ENCODE data around the gene OR1A2.
"Not testable (repeated sequence)": the region's sequence is repeated elsewhere in the genome, so short reads cannot be mapped to it uniquely, and the experiment has no call there.

OR1A2 gene, protein sequence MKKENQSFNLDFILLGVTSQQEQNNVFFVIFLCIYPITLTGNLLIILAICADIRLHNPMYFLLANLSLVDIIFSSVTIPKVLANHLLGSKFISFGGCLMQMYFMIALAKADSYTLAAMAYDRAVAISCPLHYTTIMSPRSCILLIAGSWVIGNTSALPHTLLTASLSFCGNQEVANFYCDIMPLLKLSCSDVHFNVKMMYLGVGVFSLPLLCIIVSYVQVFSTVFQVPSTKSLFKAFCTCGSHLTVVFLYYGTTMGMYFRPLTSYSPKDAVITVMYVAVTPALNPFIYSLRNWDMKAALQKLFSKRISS

DNA sequence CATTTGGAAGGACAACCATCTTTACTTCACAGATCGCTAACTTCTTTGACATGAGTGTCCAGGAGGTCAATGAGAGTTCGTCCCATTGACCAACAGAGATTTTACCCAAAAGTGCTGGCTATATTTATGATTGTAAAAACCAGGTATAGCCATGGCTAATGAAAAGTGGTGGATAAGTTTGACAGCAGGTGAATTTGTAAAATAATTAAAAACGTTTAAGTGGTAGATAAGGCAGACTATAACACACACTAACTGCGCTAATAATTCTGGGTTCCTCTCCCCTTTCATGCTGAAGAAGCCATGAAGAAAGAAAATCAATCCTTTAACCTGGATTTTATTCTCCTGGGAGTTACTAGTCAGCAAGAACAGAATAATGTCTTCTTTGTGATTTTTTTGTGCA is at the start of gene OR1A2:
Gene OR1A2 (plus strand): TSS at position 301 of the 400 bp plus-strand sequence. CDS start 0 bp downstream, at position 301.
- DNase-seq = no peak

DNA sequence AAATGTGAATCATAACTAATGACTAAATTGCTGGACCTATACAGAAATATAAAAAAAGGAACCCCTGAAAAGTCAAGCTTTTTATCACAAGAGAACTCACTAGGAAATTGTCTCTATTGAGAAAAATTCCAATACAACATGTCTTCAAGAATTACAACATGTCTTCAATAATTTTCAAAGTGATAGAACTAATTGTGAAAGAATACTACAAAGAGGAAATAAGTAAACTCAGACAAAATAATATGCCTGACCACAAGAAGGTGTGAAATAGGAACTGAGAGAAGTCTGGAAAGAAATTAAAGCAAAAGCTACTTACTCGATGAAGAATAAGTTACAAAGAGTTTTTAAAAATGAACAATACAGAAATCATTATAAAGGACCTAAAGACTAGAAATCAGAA is 40.1 kb upstream of the OR1A2 start:
- DNase-seq = no peak

DNA sequence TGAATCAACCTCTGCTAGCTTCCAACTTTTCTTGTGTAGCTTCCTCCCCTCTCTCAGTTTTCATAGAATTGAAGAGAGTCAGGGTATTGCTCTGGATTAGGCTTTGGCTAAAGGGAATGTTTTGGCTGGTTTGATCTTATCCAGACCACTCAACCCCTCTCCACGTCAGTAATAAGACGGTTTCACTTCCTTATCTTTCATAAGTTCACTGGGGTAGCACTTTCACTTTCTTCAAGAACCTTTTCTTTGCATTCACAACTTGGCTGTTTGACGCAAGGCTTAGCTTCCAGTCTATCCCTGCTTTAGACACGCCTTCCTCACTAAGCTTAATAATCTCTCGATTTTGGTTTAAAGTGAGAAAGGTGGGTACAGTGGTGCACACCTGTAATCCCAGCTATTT is 29.7 kb upstream of the OR1A2 start:
- DNase-seq = no peak

DNA sequence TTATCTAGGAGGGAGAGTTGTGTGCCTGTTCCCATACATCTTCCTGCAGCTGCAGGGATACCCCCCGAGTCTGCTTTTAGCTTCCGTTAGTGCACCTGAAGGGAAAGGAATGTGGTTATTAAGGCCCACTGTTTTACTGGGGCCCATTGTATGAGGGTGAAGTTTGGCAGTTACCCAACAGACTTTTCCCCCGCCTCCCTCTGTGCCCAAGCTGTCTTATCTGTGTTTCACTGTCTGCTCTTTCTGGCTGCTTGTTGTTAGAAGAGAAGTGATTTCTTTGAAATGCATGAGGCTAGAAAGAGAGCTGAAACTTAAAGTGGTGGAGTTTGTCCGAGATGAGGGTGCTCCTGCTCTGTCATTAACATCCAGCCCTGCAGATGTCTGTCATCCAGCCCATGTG is 7.4 kb upstream of the OR1A2 start:
- no peak for DNase-seq

DNA sequence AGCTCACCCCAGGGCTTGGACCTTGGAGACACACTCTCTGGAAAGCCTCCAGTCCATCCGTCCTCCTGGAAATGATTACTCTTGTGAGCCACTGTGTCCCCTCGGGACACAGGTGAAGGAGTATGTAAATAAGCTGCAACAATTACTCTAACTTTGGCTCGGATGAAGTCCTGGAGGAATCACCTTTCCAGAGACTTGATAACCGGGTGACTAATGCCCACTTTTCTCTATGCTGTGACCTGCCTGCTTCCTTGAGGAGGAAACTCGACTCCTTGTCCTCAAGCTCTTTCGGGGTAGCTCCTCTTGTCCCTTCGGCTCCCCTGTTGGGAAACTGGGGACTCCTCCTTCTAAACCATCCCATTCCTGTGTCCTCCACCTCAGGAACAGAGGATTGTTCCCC is 10.0 kb downstream of the OR1A2 start, which contains the start of gene OR1A1:
Gene OR1A1 (plus strand): TSS at position 301 of the 400 bp plus-strand sequence. CDS start 7,954 bp downstream, outside the sequence.
- no peak for DNase-seq

DNA sequence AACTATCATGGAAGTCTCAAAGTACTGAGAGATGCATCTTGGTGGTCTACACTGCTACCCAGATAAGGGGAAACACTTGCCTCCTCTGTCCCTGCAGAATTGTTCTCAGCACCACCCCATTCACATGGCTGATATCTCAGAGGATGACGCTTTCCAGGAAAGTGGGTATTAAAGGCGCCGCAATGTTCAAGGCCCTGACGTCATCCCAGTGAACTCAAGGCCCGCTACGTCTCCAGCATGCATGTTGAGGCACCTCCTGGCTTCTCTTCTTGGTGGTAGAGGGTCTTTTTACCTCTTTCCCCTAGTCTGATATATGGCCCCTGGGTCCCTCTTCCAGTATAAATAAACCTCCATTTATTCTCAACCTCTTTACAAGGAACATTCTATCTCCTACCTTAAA is 11.2 kb downstream of the OR1A2 start:
- no peak for DNase-seq

DNA sequence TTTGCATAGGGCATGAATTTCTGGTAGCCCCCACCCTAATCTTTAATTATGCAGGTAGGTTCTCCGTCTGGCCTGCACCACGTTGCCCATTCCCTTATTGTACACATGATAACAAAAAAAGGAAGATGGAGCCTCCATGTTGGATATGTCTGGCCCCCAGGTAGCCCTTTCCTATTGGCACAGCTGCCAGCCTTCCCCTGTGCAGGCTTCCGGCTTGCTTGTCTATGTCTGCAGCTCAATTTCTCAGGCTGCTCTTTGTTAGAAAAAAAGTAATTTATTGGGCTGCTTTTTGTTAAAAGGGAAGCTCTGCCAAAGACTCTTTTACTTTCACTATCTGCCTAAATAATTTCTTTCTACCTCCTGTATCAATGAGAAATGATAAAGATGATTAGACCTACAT is 15.7 kb downstream of the OR1A2 start:
- no peak for DNase-seq

DNA sequence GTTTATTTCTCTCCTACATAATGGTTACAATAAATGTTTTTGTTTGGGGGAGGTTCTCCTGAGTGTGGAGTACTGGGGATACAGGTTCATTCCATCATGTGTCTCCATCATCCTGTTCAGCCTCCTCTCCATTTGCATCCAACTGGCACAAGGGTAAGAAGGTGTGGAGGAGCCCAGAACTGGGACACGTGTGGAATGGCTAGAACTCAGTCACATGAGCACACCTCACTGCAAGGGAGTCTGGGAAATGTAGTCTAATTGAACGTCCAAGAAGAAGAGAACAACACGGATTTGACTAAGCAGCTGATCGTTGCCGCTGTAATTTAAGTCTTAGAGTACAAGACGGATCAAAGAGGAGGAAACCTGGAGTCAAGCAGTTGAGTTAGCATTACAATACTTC is 16.3 kb downstream of the OR1A2 start:
- DNase-seq = no peak

DNA sequence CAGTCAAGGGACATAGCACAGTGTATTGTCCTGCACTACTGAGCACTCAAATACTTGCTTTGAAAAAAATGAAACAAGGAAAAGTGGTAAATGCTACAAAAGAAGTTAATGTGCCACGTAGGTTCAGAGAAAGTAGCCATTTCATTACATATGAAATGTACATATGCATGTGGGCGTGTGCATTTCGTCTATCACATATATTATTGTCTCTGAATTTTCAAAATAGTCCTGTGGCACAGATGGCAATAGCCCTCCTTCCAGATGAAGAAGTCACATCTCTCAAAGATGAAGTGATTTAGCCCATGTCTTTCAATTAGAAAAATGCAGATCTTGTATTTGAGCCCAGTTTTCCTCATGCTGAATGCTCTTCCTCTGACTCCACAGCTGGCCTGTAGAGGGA is 22.7 kb downstream of the OR1A2 start:
- DNase-seq = not testable (repeated sequence)

DNA sequence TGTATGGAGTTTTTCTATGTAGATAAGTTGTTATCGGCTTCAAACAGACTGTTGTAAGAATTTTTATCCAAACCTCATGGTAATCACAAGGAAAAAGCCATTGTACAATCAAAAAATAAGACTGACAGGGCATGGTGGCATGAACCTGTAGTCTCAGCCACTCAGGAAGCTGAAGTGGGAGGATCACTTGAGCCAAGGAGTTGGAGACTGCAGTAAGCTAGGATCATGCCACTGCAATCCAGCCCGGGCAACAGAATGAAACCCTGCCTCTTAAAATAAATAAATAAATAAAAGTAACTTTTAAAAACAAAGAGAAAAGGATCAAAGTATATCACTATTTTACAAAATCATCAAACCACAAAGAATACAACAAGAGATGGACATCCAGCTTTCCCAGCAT is 24.5 kb downstream of the OR1A2 start:
- DNase-seq = no peak

DNA sequence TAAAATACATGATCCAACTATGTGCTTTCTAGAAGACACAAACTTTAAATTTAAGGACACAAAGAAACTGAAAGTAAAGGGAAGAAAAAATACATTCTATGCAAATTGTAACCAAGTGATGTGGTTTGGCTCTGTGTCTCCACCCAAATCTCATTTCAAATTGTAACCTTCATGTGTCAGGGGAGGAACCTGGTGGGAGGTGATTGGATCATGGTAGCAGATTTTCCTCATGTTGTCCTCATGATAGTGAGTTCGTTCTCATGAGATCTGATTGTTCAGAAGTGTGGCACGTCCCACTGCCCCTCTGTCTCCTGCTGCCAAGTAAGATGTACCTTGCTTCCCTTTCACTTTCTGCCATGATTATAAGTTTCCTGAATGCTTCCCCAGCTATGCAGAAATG is 25.2 kb downstream of the OR1A2 start:
- DNase-seq = no peak

DNA sequence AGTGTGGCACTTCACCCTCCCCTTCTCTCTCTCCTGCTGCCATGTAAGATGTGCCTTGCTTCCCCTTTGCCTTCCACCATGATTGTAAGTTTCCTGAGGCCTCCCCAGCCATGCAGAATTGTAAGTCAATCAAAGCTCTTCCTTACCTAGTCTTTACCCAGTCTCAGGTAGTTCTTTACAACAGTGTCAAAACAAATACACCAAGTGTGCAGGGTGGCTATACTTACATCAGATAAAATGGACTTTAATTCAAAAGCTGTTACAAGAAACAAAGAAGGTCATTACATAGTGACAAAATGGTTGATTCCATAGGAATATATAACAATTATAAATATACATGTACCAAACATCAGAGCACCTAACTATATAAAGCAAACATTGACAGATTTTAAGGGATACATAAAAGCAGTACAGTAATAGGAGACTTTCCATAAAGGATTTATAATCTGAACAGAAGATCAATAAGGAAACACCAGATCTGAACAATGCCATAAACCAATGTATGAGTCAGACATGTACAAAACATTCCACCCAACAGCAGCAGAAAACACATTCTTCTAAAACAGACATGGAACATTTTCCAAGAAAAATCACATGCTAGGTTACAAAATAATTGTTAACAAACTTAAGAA is 27.5 kb downstream of the OR1A2 start:
- DNase-seq = not testable (repeated sequence)

DNA sequence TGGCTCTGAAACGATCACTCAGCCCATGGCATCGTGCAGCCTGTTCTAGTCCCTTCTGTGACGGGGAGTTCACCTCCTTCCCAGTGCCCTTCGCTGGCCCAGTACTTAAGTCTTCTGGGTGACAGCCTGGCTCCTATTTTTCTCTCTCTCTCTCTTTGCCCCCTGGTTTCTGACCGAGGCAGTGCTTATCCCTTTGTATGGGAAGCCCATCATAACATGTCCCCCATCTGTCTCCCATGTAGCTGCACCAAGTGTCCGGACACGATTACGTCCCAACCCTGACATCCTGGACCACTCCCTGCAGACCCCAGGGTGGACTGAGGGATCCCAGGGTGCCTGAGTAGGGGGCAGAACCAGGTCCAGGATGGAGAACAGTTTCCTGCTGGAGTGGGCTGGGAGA is 35.0 kb downstream of the OR1A2 start:
- not testable (repeated sequence) for DNase-seq

DNA sequence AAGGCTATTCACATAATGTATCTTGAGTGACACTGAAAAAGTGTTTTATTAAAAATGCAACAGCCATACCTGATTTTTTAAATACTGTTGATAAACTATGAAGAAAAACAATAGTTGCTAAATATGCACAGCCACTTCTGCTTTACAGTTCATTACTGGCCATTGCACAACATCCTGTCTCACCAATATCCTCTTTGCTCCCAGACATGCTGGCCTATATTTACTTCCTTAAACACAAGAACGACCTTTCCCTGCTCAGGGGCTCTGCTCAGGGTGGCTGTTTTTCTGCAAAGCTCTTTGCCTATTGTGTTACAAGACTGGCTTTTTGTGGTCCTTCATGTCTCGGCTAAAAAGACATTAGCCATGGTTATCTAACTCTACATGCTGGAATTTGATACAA is 41.4 kb downstream of the OR1A2 start:
- not testable (repeated sequence) for DNase-seq

DNA sequence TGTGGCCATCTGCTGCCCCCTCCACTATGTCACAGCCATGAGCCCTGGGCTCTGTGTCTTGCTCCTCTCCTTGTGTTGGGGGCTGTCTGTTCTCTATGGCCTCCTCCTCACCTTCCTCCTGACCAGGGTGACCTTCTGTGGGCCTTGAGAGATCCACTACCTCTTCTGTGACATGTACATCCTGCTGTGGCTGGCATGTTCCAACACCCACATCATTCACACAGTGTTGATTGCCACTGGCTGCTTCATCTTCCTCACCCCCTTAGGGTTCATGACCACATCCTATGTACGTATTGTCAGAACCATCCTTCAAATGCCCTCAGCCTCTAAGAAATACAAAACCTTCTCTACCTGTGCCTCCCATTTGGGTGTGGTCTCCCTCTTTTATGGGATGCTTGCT is 43.7 kb downstream of the OR1A2 start:
- not testable (repeated sequence) for DNase-seq

DNA sequence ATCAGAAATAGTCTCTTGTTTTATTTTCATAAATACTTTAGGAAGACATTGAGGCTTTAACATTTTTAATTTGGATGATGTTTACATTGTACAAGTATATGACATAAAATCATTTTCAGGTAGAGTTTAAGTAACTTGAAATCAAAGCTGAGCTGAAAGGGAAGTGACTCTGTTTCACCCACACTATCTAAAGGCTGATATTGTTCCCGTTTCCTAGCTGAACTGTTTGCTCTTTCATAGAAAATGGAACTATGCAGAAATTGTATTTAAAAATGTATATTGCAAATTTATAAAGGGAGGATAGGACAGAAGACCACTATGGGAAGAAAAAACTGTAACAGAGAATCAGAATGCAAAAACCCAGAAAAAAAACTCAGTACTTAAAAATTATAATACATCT is 47.5 kb downstream of the OR1A2 start:
- not testable (repeated sequence) for DNase-seq
